ENCODE data around the gene HOMER2. TPM values are rescaled to one million over a fixed set of nuclear protein-coding genes. Genes with fewer than 3 reads are reported as not detected.

The HOMER2 gene
- total and polyA plus RNA-seq, 2 experiments from 2014 or later: 10.8 to 23.9 TPM

GRCh38 chr15:82892573-82892972 is 59.9 kb downstream of the HOMER2 start:
- H3K36me3 ChIP-seq (ENCODE audit: insufficient read depth): no peaks in the 10 kb centered on the region
- TF ChIP-seq ZNF114 (CRISPR knock-in tag; IDR thresholded peaks at IDR 0.05): no peak
- Mint-ChIP-seq H3K27ac (no peak overlapping the region), H3K4me1 (peaks cover 18% of the 10 kb centered on the region), H3K9me3 (no peaks in the 10 kb centered on the region), H3K4me3 (no peak overlapping the region), H3K27me3 (ENCODE audit: insufficient read depth, low read depth, poor library complexity) (no peaks in the 10 kb centered on the region), H3K36me3 (ENCODE audit: low read depth) (peaks cover 3% of the 10 kb centered on the region; the same call in 2 of the 3 replicates)
- no peak overlapping the region for H3K4me3 ChIP-seq
- H3K4me1 ChIP-seq (ENCODE audit: insufficient read depth): peaks cover 5% of the 10 kb centered on the region; the same call in 1 of the 2 replicates
- H3K27me3 ChIP-seq (ENCODE audit: insufficient read depth): no peaks in the 10 kb centered on the region
- H3K27ac ChIP-seq (ENCODE audit: low read depth): no peak overlapping the region
- H3F3A ChIP-seq (replicated peaks; ENCODE audit: low read depth): no peaks in the 10 kb centered on the region
- H3K79me2 ChIP-seq (replicated peaks; ENCODE audit: insufficient read depth): no peaks in the 10 kb centered on the region
- ATAC-seq: no peak
- no peaks in the 10 kb centered on the region for H3K9me2 ChIP-seq (ENCODE audit: insufficient read depth)
- no peak overlapping the region for H2AFZ ChIP-seq
- H3K4me2 ChIP-seq: no peak overlapping the region
- no peaks in the 10 kb centered on the region for H4K20me1 ChIP-seq (replicated peaks; ENCODE audit: insufficient read depth)
- DNase-seq (ENCODE audit: low spot score): no peak

- Mint-ChIP-seq H3K4me1 (peaks cover 16% of the 10 kb centered on the region), H3K36me3 (ENCODE audit: low read depth) (peaks cover 3% of the 10 kb centered on the region; the same call in 2 of the 3 replicates), H3K4me3 (no peak overlapping the region), H3K27me3 (ENCODE audit: insufficient read depth, low read depth, poor library complexity) (no peaks in the 10 kb centered on the region), H3K27ac (no peak overlapping the region), H3K9me3 (no peaks in the 10 kb centered on the region)
- Histone ChIP-seq H3K4me2 (no peak overlapping the region), H3F3A (replicated peaks; ENCODE audit: low read depth) (no peaks in the 10 kb centered on the region), H3K27me3 (ENCODE audit: insufficient read depth) (no peaks in the 10 kb centered on the region), H3K36me3 (ENCODE audit: insufficient read depth) (no peaks in the 10 kb centered on the region), H3K79me2 (replicated peaks; ENCODE audit: insufficient read depth) (no peaks in the 10 kb centered on the region), H3K9me2 (ENCODE audit: insufficient read depth) (no peaks in the 10 kb centered on the region), H3K4me1 (ENCODE audit: insufficient read depth) (peaks cover 5% of the 10 kb centered on the region; the same call in 1 of the 2 replicates), H4K20me1 (replicated peaks; ENCODE audit: insufficient read depth) (no peaks in the 10 kb centered on the region), H3K27ac (ENCODE audit: low read depth) (no peak overlapping the region), H3K4me3 (no peak overlapping the region), H2AFZ (no peak overlapping the region)
- DNase-seq (ENCODE audit: low spot score) (no peak), ATAC-seq (no peak)
- no peak for TF ChIP-seq ZNF331 (CRISPR knock-in tag; IDR thresholded peaks at IDR 0.05; ENCODE audit: low read depth)
- TF ChIP-seq CREB1 (CRISPR knock-in tag; IDR thresholded peaks at IDR 0.05; ENCODE audit: low read depth): no peak
- TF ChIP-seq EZH2 (IDR thresholded peaks at IDR 0.05; ENCODE audit: low read depth, unreplicated experiment): no peak
- no peak for TF ChIP-seq JUNB (IDR thresholded peaks at IDR 0.05; ENCODE audit: unreplicated experiment)
- TF ChIP-seq REST (IDR thresholded peaks at IDR 0.05; ENCODE audit: unreplicated experiment): no peak
- TF ChIP-seq ZNF462 (CRISPR knock-in tag; IDR thresholded peaks at IDR 0.05): no peak
- TF ChIP-seq STAT1 (IDR thresholded peaks at IDR 0.05; ENCODE audit: unreplicated experiment): no peak
- no peak for TF ChIP-seq CTCF (conservative IDR thresholded peaks at IDR 0.05; ENCODE audit: low read depth in 2 of 2)
- TF ChIP-seq ZNF114 (CRISPR knock-in tag; IDR thresholded peaks at IDR 0.05): no peak
- no peak for TF ChIP-seq EZH2phosphoT487 (IDR thresholded peaks at IDR 0.05; ENCODE audit: unreplicated experiment)
Observed at GRCh38 chr15:82890995-82891390, 61.5 kb downstream of the HOMER2 start.

All from GM23338 (cell line).